ENCODE results near the gene PSG6.
"Not testable (repeated sequence)": the region's sequence is repeated elsewhere in the genome, so short reads cannot be mapped to it uniquely, and the experiment has no call there.

Gene PSG6

GRCh38 chr19:42900561-42900960 lies 17.1 kb downstream of the PSG6 start:
- DNase-seq: not testable (repeated sequence)

- not testable (repeated sequence) for DNase-seq
Measured at GRCh38 chr19:42899674-42900073, 18.0 kb downstream of the PSG6 start.

- DNase-seq: not testable (repeated sequence)
Measured at GRCh38 chr19:42899110-42899509, 18.6 kb downstream of the PSG6 start.

DNA sequence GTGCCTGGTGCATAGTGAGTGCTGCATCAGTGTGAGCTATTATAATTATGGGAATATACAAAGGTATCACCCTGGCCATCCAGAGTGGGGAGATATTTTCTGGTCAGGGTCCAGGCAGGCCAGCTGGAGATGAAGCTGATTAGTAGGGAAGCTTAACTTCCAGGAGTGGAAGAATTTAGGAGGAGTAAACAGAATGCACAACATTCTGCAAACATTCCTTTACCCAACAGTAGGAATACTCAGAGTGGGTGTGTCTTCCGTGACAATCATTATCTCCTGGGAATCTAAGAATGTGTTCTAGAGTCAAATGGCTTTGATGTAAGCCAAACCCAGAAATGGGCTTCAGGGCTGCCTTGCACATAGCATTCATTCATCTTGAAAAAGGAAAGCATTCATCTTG lies 19.0 kb downstream of the PSG6 start:
- not testable (repeated sequence) for DNase-seq

GRCh38 chr19:42897729-42898128 lies 20.0 kb downstream of the PSG6 start:
- not testable (repeated sequence) for DNase-seq

DNA sequence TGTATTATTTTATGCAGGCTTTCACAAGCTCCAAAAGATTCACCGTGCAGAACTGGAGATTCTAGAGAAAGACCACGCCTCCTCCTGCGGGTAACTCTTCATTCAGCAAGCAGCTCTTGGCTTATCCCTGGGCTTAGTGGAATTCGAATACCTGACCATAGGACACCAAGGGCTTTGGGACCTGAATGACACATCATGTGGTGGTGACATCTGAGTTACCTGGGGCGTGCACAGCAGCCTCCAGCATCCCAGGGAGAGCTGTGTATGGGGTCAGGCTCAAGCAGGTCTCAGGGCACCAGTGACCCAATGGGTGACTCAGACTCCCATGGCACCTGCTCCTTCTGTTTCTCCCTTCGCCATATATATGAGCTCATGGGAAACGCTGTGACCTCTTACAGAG lies 27.2 kb downstream of the PSG6 start:
- not testable (repeated sequence) for DNase-seq

DNA sequence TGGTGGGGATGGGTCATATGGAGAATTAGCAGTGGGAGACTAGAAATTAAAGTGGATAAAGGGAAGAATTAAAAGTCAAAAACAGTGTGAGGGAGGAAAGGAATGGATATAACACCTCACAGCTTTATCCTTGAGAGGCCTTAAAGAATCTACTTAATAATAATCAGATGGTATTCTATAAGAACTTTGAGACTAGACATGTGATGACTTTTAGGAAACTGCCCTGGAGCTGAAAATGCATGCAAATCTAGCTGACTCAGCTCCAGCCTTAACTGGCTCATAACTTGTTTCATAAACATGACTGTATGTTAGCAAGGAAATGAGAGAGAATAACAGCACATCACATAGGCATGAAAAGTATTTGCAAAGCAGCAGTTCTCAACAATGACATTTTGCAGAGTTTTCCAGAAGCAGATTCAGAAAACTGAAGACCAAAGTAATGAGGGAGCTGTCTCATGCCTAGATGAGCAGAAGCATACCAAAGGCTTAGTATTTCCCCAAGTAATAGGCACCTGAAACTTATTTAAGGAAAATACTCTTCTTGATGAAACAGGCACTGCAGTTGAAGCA lies 29.7 kb downstream of the PSG6 start:
- not testable (repeated sequence) for DNase-seq

GRCh38 chr19:42882730-42883129 lies 35.0 kb downstream of the PSG6 start:
- not testable (repeated sequence) for DNase-seq

DNA sequence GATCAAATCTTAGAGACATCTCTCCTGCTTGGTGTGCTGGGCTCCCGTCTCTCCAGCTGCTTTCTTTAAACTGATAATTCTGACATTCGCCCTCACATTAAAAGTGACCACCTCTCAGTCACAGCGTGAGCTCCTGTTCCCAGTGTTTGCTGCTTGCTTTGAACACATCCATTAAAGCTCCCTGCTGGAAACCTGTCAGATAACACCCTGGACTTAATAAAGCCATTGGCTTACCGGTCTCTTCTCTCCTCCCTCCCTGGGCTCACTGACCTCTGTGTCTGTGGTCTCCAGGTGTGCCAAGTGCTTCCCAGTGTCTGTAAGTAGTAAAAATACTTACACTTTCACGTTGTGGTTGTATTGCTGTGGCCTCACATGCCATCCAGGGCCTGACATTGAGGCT lies 35.7 kb downstream of the PSG6 start:
- DNase-seq: not testable (repeated sequence)

DNA sequence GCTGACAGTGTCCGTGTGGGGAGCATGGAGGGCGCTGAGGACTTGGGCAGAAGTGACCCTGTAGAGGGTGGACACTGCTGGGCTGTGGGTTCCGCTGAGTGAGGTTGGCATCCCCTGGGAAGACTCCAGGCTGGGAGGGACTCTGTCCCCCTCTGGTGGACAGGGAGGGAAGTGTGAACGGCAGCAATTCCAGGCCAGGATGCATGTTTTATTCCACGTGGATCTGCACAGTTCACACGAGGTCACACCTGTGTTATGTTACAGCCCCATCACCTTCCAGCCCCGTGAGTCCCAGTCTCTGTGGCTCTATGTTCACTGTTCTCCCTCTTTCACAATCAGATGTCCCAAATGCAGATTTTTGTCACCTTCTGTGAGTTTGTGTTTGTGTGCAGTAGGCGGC lies 36.4 kb downstream of the PSG6 start:
- not testable (repeated sequence) for DNase-seq

- not testable (repeated sequence) for DNase-seq
Measured at GRCh38 chr19:42880621-42881020, 37.1 kb downstream of the PSG6 start.

- no peak for DNase-seq
Measured at GRCh38 chr19:42879613-42880012, 38.1 kb downstream of the PSG6 start, which contains the start of gene PSG1. TSS of gene PSG1 (minus strand) at chr19:42879713. CDS start at chr19:42879581, 132 bp downstream.

DNA sequence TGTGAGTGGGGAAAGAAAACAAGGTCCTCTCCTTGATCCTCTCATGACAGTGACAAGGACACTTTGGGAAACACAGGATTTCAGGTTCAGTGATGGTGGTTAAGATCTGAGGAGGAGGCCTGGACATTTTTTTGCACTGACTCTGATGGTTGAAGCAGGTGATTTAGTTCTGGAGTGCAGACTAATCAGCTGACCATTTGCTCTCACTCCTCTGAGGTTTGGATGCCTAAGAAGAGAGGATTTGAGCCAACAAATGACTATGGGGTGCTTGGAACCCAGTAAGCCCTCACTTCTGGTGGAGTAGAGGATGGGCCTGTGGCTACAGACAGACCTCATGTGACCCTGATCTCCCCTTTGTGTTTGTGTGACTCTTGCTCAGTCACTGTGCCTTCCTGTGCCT lies 41.1 kb downstream of the PSG6 start:
- DNase-seq: not testable (repeated sequence)

- DNase-seq: not testable (repeated sequence)
Measured at GRCh38 chr19:42875881-42876280, 41.8 kb downstream of the PSG6 start.

- DNase-seq: not testable (repeated sequence)
Measured at GRCh38 chr19:42874901-42875813, 42.5 kb downstream of the PSG6 start.

- DNase-seq: not testable (repeated sequence)
Measured at GRCh38 chr19:42874136-42874535, 43.6 kb downstream of the PSG6 start.

- DNase-seq: no peak
Measured at GRCh38 chr19:42872608-42873007, 45.1 kb downstream of the PSG6 start.

DNA sequence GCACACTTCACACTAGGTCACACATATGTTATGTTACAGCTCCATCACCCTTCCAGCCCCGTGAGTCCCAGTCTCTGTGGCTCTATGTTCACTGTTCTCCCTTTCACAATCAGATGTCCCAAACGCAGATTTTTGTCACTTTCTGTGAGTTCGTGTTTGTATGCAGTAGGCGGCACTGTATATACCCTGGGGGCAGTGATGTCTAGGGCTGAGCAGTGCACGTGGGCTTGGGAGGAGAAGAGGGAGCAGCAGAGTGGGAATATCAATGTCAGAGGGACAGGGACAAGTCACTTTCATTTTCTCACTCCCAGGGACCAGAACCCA lies 60.2 kb downstream of the PSG6 start:
- no peak for DNase-seq

- not testable (repeated sequence) for DNase-seq
Measured at GRCh38 chr19:42856866-42857543, 60.7 kb downstream of the PSG6 start.

- not testable (repeated sequence) for DNase-seq
Measured at GRCh38 chr19:42854745-42855144, 62.9 kb downstream of the PSG6 start.

GRCh38 chr19:42853231-42853630 lies 64.5 kb downstream of the PSG6 start:
- not testable (repeated sequence) for DNase-seq

DNA sequence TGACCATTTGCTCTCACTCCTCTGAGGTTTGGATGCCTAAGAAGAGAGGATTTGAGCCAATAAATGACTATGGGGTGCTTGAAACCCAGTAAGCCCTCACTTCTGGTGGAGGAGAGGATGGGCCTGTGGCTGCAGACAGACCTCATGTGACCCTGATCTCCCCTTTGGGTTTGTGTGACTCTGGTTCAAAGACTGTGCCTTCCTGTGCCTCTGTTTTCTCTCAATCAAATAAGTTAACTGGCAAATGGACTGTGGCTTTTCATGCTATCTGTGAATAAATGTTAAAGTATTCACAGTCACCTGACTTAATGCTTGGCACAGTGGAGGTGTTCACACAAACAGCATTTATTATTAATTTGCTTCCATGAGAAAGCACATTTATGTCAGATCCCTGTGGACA lies 64.9 kb downstream of the PSG6 start:
- not testable (repeated sequence) for DNase-seq

Measured in NCI-H2171 treated with DMSO at 0.1 percent for 48 hours (cell line).